ENCODE data around the gene TPST2.

GRCh38 chr22:26540119-26540518 is 49.8 kb downstream of the TPST2 start:
- no peak for TF ChIP-seq CTCF (IDR thresholded peaks at IDR 0.05 in 4 of 5, conservative IDR thresholded peaks at IDR 0.05 in 1 of 5)
- no peak for TF ChIP-seq POLR2A (IDR thresholded peaks at IDR 0.05)
